Stimulated activated CD4-positive, alpha-beta T cell treated with anti-CD3 and anti-CD28 coated beads, Interleukin-12 subunit alpha, Interleukin-12 subunit beta, amount 100 ng/mL, for 24 hours (primary cell): ENCODE data around the gene SIM2.
"Not testable (repeated sequence)": the region's sequence is repeated elsewhere in the genome, so short reads cannot be mapped to it uniquely, and the experiment has no call there.

Source experiments
- DNase-seq, 2 experiments: peaks; one replicate each; pipeline ENCODE4 v3.0.0-alpha.2; 2020; ENCODE audit warnings: low read depth in 2 of 2

The SIM2 gene

GRCh38 chr21:36698981-36699545 lies at the start of gene SIM2:
SIM2 (plus strand) TSS chr21:36699115; CDS start chr21:36699747, 632 bp downstream.
- DNase-seq, result no peak

DNA sequence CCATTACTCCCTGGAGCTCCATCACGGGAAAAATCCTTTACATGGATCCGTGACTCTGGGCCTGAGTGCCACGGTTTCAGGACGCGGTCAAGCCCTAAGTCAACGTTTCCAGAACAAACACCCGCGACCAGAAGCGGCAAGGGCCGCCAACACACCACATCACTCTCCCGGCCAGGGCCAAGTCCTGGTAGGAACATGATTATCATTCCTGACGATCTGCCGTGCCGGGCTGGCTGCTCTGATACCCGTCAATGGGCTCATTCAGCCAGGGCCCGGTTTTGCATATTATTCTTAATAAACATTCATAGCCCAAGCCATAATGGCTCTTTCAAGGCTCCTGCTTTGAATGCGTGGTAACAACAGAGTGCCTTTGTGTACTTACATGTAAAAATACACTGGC lies 44.6 kb upstream of the SIM2 start:
- DNase-seq, result no peak

DNA sequence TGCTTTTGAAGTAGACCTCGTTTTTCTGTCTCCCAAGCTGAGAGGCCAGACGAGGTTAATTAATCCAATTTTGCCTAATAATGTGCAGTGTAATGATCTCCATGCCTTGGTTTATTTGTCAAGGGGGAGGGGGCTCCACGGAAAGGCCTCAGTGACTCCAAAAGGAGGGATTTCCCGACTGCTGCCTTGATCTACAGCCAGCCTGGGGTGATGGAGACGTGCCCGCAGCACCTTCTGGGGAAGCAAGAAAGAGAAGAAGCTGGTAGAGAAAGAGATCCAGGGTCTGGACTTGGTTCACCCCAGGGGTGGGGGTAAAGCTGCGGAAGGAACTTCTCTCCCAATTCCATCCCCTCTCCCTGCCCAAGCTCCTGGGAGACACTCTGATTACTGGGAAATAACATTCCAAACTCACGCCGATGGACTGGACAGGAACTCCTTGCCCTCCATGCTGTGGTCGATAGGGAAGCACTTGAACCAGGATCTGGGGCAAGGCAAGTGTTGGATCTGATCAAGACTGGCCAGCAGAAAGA lies 44.1 kb upstream of the SIM2 start:
- DNase-seq, result no peak

DNA sequence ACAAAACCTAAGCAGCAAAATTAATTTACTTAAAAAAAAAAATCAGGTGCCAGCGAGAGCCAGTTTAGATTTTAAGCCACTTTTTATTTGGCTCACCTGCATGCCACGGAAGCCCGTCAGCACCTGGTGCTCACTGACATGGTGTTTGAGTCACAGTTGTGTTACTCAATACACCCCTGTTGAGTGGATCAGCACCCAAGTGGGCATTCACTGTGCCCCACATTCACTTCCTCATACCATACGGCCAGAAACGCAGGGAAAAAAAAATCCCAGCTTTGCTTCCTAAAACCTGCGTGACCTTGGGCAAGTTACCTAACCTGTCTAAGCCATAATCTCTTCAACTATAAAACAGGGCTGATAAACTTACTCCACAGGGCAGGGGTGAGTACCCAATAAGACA lies 42.8 kb upstream of the SIM2 start:
- no peak for DNase-seq

- not testable (repeated sequence) for DNase-seq
Measured at GRCh38 chr21:36657290-36657689, 41.6 kb upstream of the SIM2 start.

DNA sequence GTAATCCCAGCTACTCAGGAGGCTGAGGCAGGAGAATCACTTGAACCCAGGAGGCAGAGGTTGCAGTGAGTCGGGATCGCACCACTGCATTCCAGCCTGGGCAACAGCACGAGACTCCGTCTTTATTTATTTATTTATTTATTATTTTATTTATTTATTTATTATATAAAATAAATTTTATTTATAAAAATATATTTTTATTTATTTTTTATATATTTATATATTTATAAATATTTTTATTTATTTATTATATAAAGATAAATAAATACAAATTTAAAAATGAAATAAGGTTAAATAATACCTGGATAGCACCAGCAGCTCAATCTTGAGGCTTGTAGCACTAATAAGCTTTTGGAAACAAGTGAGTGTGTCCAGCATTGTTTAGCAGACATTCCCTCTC lies 40.9 kb upstream of the SIM2 start:
- no peak for DNase-seq

DNA sequence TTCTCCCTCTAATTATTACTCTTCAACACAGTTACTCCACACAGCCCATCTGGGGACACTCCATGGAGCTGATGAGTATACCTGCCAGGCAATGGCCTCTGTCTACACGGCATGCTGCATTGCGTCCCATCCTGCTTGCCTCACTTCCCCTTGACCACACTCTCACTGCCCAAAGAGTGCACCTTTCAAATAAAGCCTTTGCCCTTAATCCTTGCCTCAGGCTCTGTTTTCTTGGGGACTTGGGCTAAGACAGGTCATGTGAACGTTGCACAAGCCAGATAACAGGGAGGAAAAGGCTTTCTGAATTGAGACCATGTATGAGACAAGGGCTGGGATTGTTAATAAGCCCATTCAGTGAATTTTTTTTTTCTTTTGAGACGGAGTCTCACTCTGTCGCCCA lies 40.0 kb upstream of the SIM2 start:
- DNase-seq, result no peak

GRCh38 chr21:36661511-36662309 lies 37.2 kb upstream of the SIM2 start:
- no peak for DNase-seq

- DNase-seq, result no peak
Measured at GRCh38 chr21:36663033-36663855, 35.7 kb upstream of the SIM2 start.

DNA sequence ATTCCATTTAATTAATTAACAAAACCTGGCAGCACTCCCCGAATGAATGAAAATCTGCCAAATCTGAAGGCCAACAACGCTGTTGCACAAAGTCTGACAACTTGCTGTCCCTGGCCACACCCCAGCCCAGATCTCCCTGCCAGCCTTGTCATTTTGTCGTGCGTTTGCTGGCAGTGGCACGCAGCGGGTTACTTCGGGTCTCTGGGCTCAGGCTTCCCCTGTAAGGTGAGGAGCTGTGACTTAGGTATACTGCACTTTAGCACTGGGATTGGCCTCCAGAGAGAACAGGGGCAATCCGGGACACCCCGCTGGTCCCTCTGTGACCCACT lies 34.3 kb upstream of the SIM2 start:
- no peak for DNase-seq

DNA sequence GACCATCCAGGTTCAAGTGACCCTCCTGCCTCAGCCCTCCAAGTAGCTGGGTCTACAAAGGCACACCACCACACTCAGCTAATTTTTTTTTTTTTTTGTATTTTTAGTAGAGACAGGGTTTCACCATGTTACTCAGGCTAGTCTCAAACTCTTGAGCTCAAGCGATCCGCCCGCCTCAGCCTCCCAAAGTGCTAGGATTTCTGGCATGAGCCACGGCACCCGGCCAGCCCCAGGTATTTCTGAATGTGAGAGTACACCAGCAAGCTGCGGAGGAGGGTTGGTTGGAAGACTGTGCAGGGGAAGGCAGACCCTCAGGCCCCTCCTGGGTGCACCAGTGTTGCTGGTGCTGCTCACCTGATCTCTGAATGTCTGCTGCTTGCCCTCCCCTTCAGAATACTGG lies 33.1 kb upstream of the SIM2 start:
- DNase-seq, result no peak

DNA sequence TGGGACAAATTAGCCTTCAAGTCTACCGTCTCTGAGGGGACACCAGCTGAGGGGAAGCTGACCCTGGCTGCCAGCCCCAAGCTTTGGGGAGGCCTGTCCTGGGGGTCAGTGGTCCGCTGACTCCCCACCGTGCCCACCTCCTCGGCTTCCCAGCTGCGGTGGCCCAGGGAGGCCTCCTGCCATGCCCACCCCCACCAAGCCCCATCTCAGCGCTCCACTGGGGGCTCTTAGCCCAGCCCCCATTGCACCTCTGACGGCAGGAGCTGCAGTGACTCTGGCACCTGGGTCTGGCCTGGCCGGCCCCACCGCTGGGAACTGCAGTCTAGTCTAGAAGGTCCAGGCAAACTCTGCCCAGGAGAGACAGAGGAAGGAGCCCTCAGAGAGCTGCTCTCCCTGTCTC lies 30.2 kb upstream of the SIM2 start:
- DNase-seq, result no peak

DNA sequence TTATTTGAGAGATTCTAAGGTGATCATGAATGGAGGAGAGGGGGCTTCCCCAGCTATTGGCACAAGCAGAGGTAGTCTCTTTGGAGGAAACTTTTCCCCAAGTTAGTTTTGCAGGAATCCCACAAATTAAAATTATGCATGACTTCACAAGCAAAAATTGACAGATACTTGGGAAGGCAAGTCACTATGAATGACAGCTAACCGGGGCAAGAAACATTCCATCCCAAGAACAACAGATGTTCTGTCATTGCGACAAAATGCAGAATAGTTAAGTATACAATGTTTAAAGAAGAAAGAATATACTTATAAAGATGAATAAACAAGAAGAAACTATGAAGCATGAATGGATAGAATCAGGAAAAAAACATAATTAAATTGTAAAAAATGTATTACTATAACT lies 27.1 kb upstream of the SIM2 start:
- no peak for DNase-seq

- not testable (repeated sequence) for DNase-seq
Measured at GRCh38 chr21:36672296-36672695, 26.6 kb upstream of the SIM2 start.

- no peak for DNase-seq
Measured at GRCh38 chr21:36672737-36673136, 26.2 kb upstream of the SIM2 start.

GRCh38 chr21:36676039-36676950 lies 22.6 kb upstream of the SIM2 start:
- no peak for DNase-seq

- no peak for DNase-seq
Measured at GRCh38 chr21:36677443-36677842, 21.5 kb upstream of the SIM2 start.

GRCh38 chr21:36678538-36678937 lies 20.4 kb upstream of the SIM2 start:
- no peak for DNase-seq

DNA sequence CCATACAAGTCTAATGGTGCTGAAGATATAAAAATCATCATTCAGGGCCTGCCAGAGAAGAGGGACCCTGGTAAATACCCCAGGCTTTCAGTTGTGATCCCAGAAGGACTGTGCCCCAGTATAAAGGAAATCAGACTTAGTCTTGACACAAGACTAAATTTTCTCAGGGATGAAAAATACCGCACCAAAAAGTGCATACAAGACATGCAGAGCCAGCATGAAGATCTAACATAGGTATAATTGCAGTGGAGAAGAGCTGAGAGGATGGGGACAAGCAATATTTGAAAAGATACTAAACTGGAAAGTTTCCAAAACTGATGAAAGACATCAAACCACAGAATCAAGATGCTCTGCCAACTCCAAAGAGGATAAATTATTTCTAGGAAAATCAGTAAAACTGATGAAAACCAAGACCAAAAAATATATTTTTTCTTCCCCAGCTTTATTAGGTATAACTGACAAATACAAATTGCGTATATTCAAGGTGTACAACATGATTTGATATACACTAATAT lies 17.7 kb upstream of the SIM2 start:
- DNase-seq, result no peak

DNA sequence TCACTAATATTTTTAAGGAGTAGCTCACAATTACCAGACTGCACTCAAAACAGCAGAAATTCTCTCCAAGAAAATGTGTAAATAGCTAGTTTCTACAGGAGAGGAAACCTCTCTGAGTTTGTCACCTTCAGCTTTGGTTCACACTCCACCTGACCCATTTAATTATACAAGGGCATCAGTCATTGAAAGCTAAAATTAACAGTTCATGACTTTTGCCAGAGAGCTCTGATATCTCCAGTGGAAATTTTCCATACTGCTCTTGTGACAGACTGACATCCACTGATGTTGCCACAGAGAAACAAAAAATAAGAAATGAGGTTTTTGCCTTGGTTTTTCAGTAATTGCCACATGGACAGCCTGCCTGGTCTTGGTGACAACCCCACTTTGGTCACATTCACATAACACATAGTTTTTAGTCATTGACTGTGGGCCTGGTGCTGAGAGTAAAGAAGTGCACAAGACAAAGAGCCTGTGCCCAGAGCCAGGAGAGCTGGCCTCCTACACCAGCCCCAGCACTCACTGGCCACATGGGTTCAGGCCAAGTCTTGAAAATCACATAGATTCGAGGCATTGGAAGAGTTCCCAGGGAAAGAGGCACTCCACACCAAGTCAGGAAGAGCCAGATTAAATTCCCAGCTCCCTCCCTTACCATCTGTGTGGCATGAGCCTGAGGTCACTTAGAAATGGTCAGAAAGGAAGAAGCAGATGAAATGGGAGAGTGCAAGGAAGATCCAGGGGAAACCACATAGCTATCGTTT lies 13.8 kb upstream of the SIM2 start:
- DNase-seq, result no peak

- no peak for DNase-seq
Measured at GRCh38 chr21:36686955-36687354, 12.0 kb upstream of the SIM2 start.
